Thoracic aorta (tissue), 2 donors: ENCODE results near the gene GPR82. TPM values are rescaled to one million over a fixed set of nuclear protein-coding genes. Genes with fewer than 3 reads are reported as not detected.
"Not testable (repeated sequence)": the region's sequence is repeated elsewhere in the genome, so short reads cannot be mapped to it uniquely, and the experiment has no call there.

Source experiments
- ATAC-seq: fragments of 150-250 bp; one replicate; pipeline ENCODE4 v1.8.0; 2017; ENCODE audit warnings: low read depth; ENCODE audit not compliant: insufficient number of reproducible peaks, low FRiP score
- DNase-seq: peaks from one replicate; pipeline ENCODE4 v3.0.0-alpha.2; 2020; ENCODE audit warnings: low spot score
- H3K27ac ChIP-seq, 2 donors: fragments of 200-600 bp; sonication (generic); 1 replicate in 1 of 2; 2 replicates in 1 of 2; pipeline ENCODE4 v1.5.1; 2016; ENCODE audit warnings: mild to moderate bottlenecking in 2 of 2, moderate library complexity in 2 of 2
- H3K27me3 ChIP-seq: fragments of 200-600 bp; sonication (generic); replicated peaks from 2 replicates; pipeline ENCODE4 v1.6.0; 2016; ENCODE audit warnings: mild to moderate bottlenecking; ENCODE audit not compliant: insufficient read depth
- H3K36me3 ChIP-seq: fragments of 200-600 bp; sonication (generic); one replicate; pipeline ENCODE4 v1.5.1; 2016
- H3K4me1 ChIP-seq, 2 donors: fragments of 200-600 bp; sonication (generic); 1 replicate in 1 of 2; 2 replicates in 1 of 2; pipeline versions ENCODE4 v1.5.1 to v1.6.0; 2016; ENCODE audit warnings: low read depth in 2 of 2, mild to moderate bottlenecking in 1 of 2; ENCODE audit not compliant: control insufficient read depth in 1 of 2
- H3K4me3 ChIP-seq: fragments of 200-600 bp; sonication (generic); 2 replicates; pipeline ENCODE4 v1.5.1; 2016; ENCODE audit warnings: mild to moderate bottlenecking
- H3K9me3 ChIP-seq: fragments of 200-600 bp; sonication (generic); 2 replicates; pipeline ENCODE4 v1.5.1; 2016
- CTCF ChIP-seq: fragments of 200-600 bp; sonication (generic); IDR thresholded peaks from one replicate; pipeline ENCODE4 v1.5.1; 2019; ENCODE audit warnings: antibody characterized with exemption
- total RNA-seq, 2 donors: library from RNA; depleted of rRNA; stranded (reverse); fragments of >200 nt; gene quantifications; one replicate each; pipeline versions ENCODE4 v1.1.0 to v1.2.3, GENCODE V29; 2016

The GPR82 gene, protein sequence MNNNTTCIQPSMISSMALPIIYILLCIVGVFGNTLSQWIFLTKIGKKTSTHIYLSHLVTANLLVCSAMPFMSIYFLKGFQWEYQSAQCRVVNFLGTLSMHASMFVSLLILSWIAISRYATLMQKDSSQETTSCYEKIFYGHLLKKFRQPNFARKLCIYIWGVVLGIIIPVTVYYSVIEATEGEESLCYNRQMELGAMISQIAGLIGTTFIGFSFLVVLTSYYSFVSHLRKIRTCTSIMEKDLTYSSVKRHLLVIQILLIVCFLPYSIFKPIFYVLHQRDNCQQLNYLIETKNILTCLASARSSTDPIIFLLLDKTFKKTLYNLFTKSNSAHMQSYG
- under 1 TPM in 1 of 2 donors, not detected in 1; 0.41 TPM for total RNA-seq

DNA sequence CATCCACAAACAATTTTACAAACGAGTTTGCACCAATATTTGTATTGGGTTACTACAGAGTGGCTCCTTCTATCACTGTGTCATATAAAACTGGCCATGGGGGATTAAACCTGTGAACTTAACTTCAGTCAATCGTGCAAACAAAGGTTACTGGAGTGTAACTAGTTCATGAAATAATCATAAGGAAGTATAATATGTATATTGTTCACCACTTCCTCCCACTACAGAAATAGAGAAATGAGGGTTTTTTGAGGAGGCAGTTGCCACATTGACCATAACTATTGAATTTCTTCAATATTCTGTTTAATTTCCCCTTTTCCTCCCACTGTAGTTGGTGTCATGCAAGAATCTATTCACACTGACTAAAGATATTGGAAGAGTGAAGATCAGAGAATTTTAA is at the start of gene GPR82:
GPR82 (plus strand) TSS at position 356 of the 400 bp plus-strand sequence. CDS start 2,846 bp downstream, outside the sequence.
- Histone ChIP-seq H3K27ac (peak within 1 kb of the TSS in 1 of 2 donors; percentile 8), H3K9me3 (peaks cover under 1% of the 10 kb centered on the region), H3K4me3 (no peak within 1 kb of the TSS), H3K36me3 (no peaks in the 10 kb centered on the region), H3K27me3 (no peaks in the 10 kb centered on the region), H3K4me1 (peaks cover 2 to 20% of the 10 kb centered on the region in 2 donors)
- no peak for TF ChIP-seq CTCF
- DNase-seq (no peak), ATAC-seq (no peak)

- not testable (repeated sequence) for H3K9me3 ChIP-seq, ATAC-seq, H3K4me3 ChIP-seq, H3K27me3 ChIP-seq, DNase-seq, H3K36me3 ChIP-seq, H3K27ac ChIP-seq
- peaks cover 0 to 12% of the 10 kb centered on the region in 2 donors for H3K4me1 ChIP-seq
Observed at GRCh38 chrX:41676361-41676760, 47.6 kb upstream of the GPR82 start.

GRCh38 chrX:41677183-41678060 is 46.6 kb upstream of the GPR82 start:
- no peaks in the 10 kb centered on the region for H3K9me3 ChIP-seq
- H3K4me3 ChIP-seq = no peak overlapping the region
- no peaks in the 10 kb centered on the region for H3K36me3 ChIP-seq
- H3K4me1 ChIP-seq = peaks cover 0 to 12% of the 10 kb centered on the region in 2 donors
- ATAC-seq (no peak), DNase-seq (no peak)
- H3K27ac ChIP-seq = peak overlapping the region in 1 of 2 donors; percentile 7
- no peaks in the 10 kb centered on the region for H3K27me3 ChIP-seq
- no peak for TF ChIP-seq CTCF

GRCh38 chrX:41684138-41684537 is 39.8 kb upstream of the GPR82 start:
- Histone ChIP-seq H3K4me3 (no peak overlapping the region), H3K27ac (no peak overlapping the region), H3K9me3 (no peaks in the 10 kb centered on the region), H3K27me3 (no peaks in the 10 kb centered on the region), H3K36me3 (no peaks in the 10 kb centered on the region), H3K4me1 (peaks cover 0 to 11% of the 10 kb centered on the region in 2 donors)
- DNase-seq = peak; percentile 3
- no peak for ATAC-seq
- no peak for TF ChIP-seq CTCF

DNA sequence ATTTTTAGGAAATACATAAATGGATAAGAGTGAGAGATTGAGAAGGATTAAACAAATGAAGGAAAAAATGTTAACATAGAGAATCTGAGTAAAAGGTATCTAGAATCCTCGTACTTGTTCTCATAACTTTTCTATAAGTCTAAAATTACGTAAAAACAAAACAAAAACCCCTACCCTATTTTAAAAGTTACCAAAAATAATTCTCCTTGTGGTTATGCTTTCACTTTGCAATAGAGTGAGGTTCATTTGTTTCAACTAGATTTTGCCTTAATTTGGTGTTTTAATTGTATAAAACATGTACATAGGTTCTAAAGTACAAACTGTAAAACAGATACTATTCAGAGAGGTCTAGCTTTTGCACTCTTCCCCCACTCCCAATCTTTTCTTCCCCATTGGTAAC is 39.0 kb upstream of the GPR82 start:
- Histone ChIP-seq H3K9me3 (no peaks in the 10 kb centered on the region), H3K36me3 (no peaks in the 10 kb centered on the region), H3K4me1 (peaks cover 0 to 14% of the 10 kb centered on the region in 2 donors), H3K27ac (no peak overlapping the region), H3K27me3 (no peaks in the 10 kb centered on the region), H3K4me3 (no peak overlapping the region)
- no peak for DNase-seq
- TF ChIP-seq CTCF = no peak
- ATAC-seq = no peak
